ENCODE data around the gene PDHA2. TPM values are rescaled to one million over a fixed set of nuclear protein-coding genes. Genes with fewer than 3 reads are reported as not detected.

PDHA2 gene
- total and polyA plus RNA-seq, 11 donors: not detected

GRCh38 chr4:95889662-95890061, 49.8 kb downstream of the PDHA2 start:
- TF ChIP-seq CTCF (IDR thresholded peaks at IDR 0.05): no peak
- no peak for TF ChIP-seq POLR2A (IDR thresholded peaks at IDR 0.05)
- no peak overlapping the region for H3K27ac ChIP-seq
- no peaks in the 10 kb centered on the region for H3K4me1 ChIP-seq
- ATAC-seq: no peak
- H3K36me3 ChIP-seq: no peaks in the 10 kb centered on the region
- H3K4me3 ChIP-seq: no peak overlapping the region
- 50 to 60% (median 57%) methylated on average over 2 of the region's 2 CpGs for WGBS, 4 donors
- peaks cover 0 to 4% (median 0%) of the 10 kb centered on the region in 12 donors for H3K9me3 ChIP-seq
- intact Hi-C loops (cut with DNase I): no loop called here
- no peak for DNase-seq
- no peaks in the 10 kb centered on the region for H3K27me3 ChIP-seq
